Neural crest cell (in vitro differentiated cells): ENCODE results near the gene NHSL1. TPM values are rescaled to one million over a fixed set of nuclear protein-coding genes. Genes with fewer than 3 reads are reported as not detected.

Source experiments
- DNase-seq: peaks from one replicate; pipeline ENCODE4 v3.0.0; 2021; ENCODE audit warnings: low read depth, mixed read lengths, low spot score
- H3K27ac Mint-ChIP-seq: one replicate; pipeline ENCODE4 v1.8.0; 2021; ENCODE audit warnings: mild to moderate bottlenecking, mixed read lengths; ENCODE audit not compliant: unreplicated experiment
- H3K27me3 Mint-ChIP-seq: 2 replicates; pipeline ENCODE4 v1.8.0; 2021; ENCODE audit warnings: low read depth, mild to moderate bottlenecking, mixed read lengths
- H3K36me3 Mint-ChIP-seq: 2 replicates; pipeline ENCODE4 v1.8.0; 2021; ENCODE audit warnings: low read depth, mild to moderate bottlenecking, mixed read lengths
- H3K4me1 Mint-ChIP-seq: 2 replicates; pipeline ENCODE4 v1.8.0; 2021; ENCODE audit warnings: mixed read lengths
- H3K4me3 Mint-ChIP-seq: one replicate; pipeline ENCODE4 v1.8.0; 2021; ENCODE audit warnings: mild to moderate bottlenecking, mixed read lengths
- H3K9me3 Mint-ChIP-seq: 2 replicates; pipeline ENCODE4 v1.8.0; 2021; ENCODE audit warnings: mixed read lengths
- CTCF ChIP-seq: fragments of 200-600 bp; sonication (generic); conservative IDR thresholded peaks from 2 replicates; pipeline ENCODE4 v1.5.0; 2021; ENCODE audit warnings: antibody characterized with exemption, mild to moderate bottlenecking
- total RNA-seq: library from RNA; stranded (reverse); gene quantifications from 2 replicates; pipeline ENCODE4 v1.2.1, GENCODE V29; 2021

NHSL1 gene
- total RNA-seq, 1 donor from 2014 or later = 54.7 TPM

GRCh38 chr6:138541823-138542481 is 42.7 kb upstream of the NHSL1 start:
- DNase-seq = no peak
- Mint-ChIP-seq H3K9me3 (no peaks in the 10 kb centered on the region), H3K36me3 (no peaks in the 10 kb centered on the region), H3K4me1 (peaks cover 81% of the 10 kb centered on the region), H3K27ac (no peak overlapping the region), H3K27me3 (no peaks in the 10 kb centered on the region), H3K4me3 (no peak overlapping the region)
- TF ChIP-seq CTCF = no peak

- TF ChIP-seq CTCF = no peak
- H3K27me3 Mint-ChIP-seq = no peaks in the 10 kb centered on the region
- no peak for DNase-seq
- H3K36me3 Mint-ChIP-seq = no peaks in the 10 kb centered on the region
- no peak overlapping the region for H3K27ac Mint-ChIP-seq
- H3K4me3 Mint-ChIP-seq = no peak overlapping the region
- H3K9me3 Mint-ChIP-seq = no peaks in the 10 kb centered on the region
- peaks cover 82% of the 10 kb centered on the region for H3K4me1 Mint-ChIP-seq
Observed at GRCh38 chr6:138540468-138540867, 41.2 kb upstream of the NHSL1 start.

GRCh38 chr6:138539876-138540275 is 40.6 kb upstream of the NHSL1 start:
- no peak overlapping the region for H3K27ac Mint-ChIP-seq

GRCh38 chr6:138538390-138539031 is 39.2 kb upstream of the NHSL1 start:
- H3K4me3 Mint-ChIP-seq = no peak overlapping the region
- no peaks in the 10 kb centered on the region for H3K27me3 Mint-ChIP-seq
- H3K27ac Mint-ChIP-seq = no peak overlapping the region
- H3K4me1 Mint-ChIP-seq = peaks cover 67% of the 10 kb centered on the region
- peaks cover 2% of the 10 kb centered on the region for H3K36me3 Mint-ChIP-seq
- TF ChIP-seq CTCF = no peak
- H3K9me3 Mint-ChIP-seq = no peaks in the 10 kb centered on the region
- DNase-seq = no peak

More at GRCh38 chr6:138539876-138540275, 40.6 kb upstream of the NHSL1 start:
- DNase-seq = no peak
- Mint-ChIP-seq H3K36me3 (peaks cover 1% of the 10 kb centered on the region), H3K4me3 (no peak overlapping the region), H3K4me1 (peaks cover 78% of the 10 kb centered on the region), H3K9me3 (no peaks in the 10 kb centered on the region), H3K27me3 (no peaks in the 10 kb centered on the region)
- TF ChIP-seq CTCF = no peak

- Mint-ChIP-seq H3K27me3 (no peaks in the 10 kb centered on the region), H3K4me3 (no peak overlapping the region), H3K27ac (no peak overlapping the region), H3K9me3 (no peaks in the 10 kb centered on the region), H3K4me1 (peaks cover 57% of the 10 kb centered on the region), H3K36me3 (peaks cover 7% of the 10 kb centered on the region)
- no peak for TF ChIP-seq CTCF
- no peak for DNase-seq
Observed at GRCh38 chr6:138537106-138537505, 37.8 kb upstream of the NHSL1 start.
